GM23338 (cell line): Measurements from ENCODE around the gene ISOC2. TPM values are rescaled to one million over a fixed set of nuclear protein-coding genes. Genes with fewer than 3 reads are reported as not detected.

Experiments
- ATAC-seq: fragments of 200-7000 bp; cut with Tn5 transposase; 3 replicates; pipeline ENCODE4 v1.9.1; 2020
- DNase-seq: peaks from one replicate; pipeline ENCODE4 v3.0.0-alpha.2; 2015; ENCODE audit warnings: low spot score
- H2AFZ ChIP-seq: fragments of 200-600 bp; sonication (generic); 2 replicates; pipeline ENCODE4 v1.8.0; 2016; ENCODE audit warnings: antibody characterized with exemption, mild to moderate bottlenecking, moderate library complexity
- H3F3A ChIP-seq: fragments of 200-600 bp; sonication (generic); replicated peaks from 2 replicates; pipeline ENCODE4 v1.8.0; 2017; ENCODE audit warnings: antibody characterized with exemption, mixed run types, low read depth
- H3K27ac ChIP-seq: fragments of 200-600 bp; sonication (generic); 2 replicates; pipeline ENCODE4 v1.6.1; 2016; ENCODE audit warnings: low read depth
- H3K27me3 ChIP-seq: fragments of 200-600 bp; sonication (generic); 2 replicates; pipeline ENCODE4 v1.8.0; 2016; ENCODE audit warnings: mild to moderate bottlenecking, mixed run types, moderate library complexity; ENCODE audit not compliant: insufficient read depth
- H3K36me3 ChIP-seq: fragments of 200-600 bp; sonication (generic); 2 replicates; pipeline ENCODE4 v1.8.0; 2016; ENCODE audit warnings: mild to moderate bottlenecking; ENCODE audit not compliant: insufficient read depth
- H3K4me1 ChIP-seq: fragments of 200-600 bp; sonication (generic); 2 replicates; pipeline ENCODE4 v1.8.0; 2016; ENCODE audit warnings: mild to moderate bottlenecking, moderate library complexity; ENCODE audit not compliant: insufficient read depth
- H3K4me2 ChIP-seq: fragments of 200-600 bp; sonication (generic); 2 replicates; pipeline ENCODE4 v1.7.1; 2017; ENCODE audit warnings: mixed run types
- H3K4me3 ChIP-seq: fragments of 200-600 bp; sonication (generic); 2 replicates; pipeline ENCODE4 v1.6.1; 2016; ENCODE audit warnings: mixed run types
- H3K79me2 ChIP-seq: fragments of 200-600 bp; sonication (generic); replicated peaks from 2 replicates; pipeline ENCODE4 v1.8.0; 2017; ENCODE audit warnings: mild to moderate bottlenecking; ENCODE audit not compliant: insufficient read depth
- H3K9me2 ChIP-seq: fragments of 200-600 bp; sonication (generic); 2 replicates; pipeline ENCODE4 v1.8.0; 2017; ENCODE audit not compliant: insufficient read depth
- H4K20me1 ChIP-seq: fragments of 200-600 bp; sonication (generic); replicated peaks from 2 replicates; pipeline ENCODE4 v1.8.0; 2017; ENCODE audit warnings: mild to moderate bottlenecking; ENCODE audit not compliant: insufficient read depth
- H3K27ac Mint-ChIP-seq: 2 replicates; pipeline ENCODE4 v1.8.0; 2020; ENCODE audit warnings: inconsistent platforms, mild to moderate bottlenecking, moderate library complexity, mixed read lengths
- H3K27me3 Mint-ChIP-seq: 3 replicates; pipeline ENCODE4 v1.8.0; 2022; ENCODE audit warnings: low read depth, mild to moderate bottlenecking, moderate library complexity, mixed read lengths, inconsistent platforms; ENCODE audit not compliant: insufficient read depth, poor library complexity
- H3K36me3 Mint-ChIP-seq: 3 replicates; pipeline ENCODE4 v1.8.0; 2021; ENCODE audit warnings: low read depth, mild to moderate bottlenecking, inconsistent platforms, moderate library complexity, mixed read lengths
- H3K4me1 Mint-ChIP-seq: 3 replicates; pipeline ENCODE4 v1.8.0; 2020; ENCODE audit warnings: mild to moderate bottlenecking, inconsistent platforms, mixed read lengths
- H3K4me3 Mint-ChIP-seq: 3 replicates; pipeline ENCODE4 v1.8.0; 2021; ENCODE audit warnings: moderate library complexity, mild to moderate bottlenecking, inconsistent platforms, mixed read lengths
- H3K9me3 Mint-ChIP-seq: 3 replicates; pipeline ENCODE4 v1.8.0; 2020; ENCODE audit warnings: moderate library complexity, mild to moderate bottlenecking, inconsistent platforms, mixed read lengths
- CREB1 ChIP-seq: fragments of 250-450 bp; sonication (Bioruptor Pico); IDR thresholded peaks from 2 replicates; pipeline ENCODE4 v1.5.0; 2020; ENCODE audit warnings: low read depth, mild to moderate bottlenecking, moderate library complexity
- EZH2 ChIP-seq: fragments of 200-600 bp; sonication (generic); IDR thresholded peaks from one replicate; pipeline ENCODE4 v1.8.0; 2017; ENCODE audit warnings: antibody characterized with exemption, mild to moderate bottlenecking, low read depth; ENCODE audit not compliant: unreplicated experiment
- JUNB ChIP-seq: IDR thresholded peaks from one replicate; pipeline ENCODE4 v1.6.1; 2016; ENCODE audit warnings: antibody characterized with exemption; ENCODE audit not compliant: unreplicated experiment
- POLR2AphosphoS5 ChIP-seq: IDR thresholded peaks from 2 replicates; pipeline ENCODE4 v1.6.1; 2016; ENCODE audit warnings: antibody characterized with exemption, low read depth
- ZNF114 ChIP-seq: fragments of 250-450 bp; sonication (Bioruptor Pico); IDR thresholded peaks from 2 replicates; pipeline ENCODE4 v1.5.0; 2020; ENCODE audit warnings: mild to moderate bottlenecking, moderate library complexity
- polyA plus RNA-seq: library from polyadenylated mRNA; unstranded; fragments of >200 nt; fragmentation: Nextera tagmentation; extraction: Ambion mirVana; gene quantifications from 2 replicates; pipeline ENCODE4 v1.2.1, GENCODE V29; 2016
- total RNA-seq: library from RNA; depleted of rRNA; stranded (reverse); fragments of >200 nt; shearing (Covaris generic); gene quantifications from 2 replicates; pipeline ENCODE4 v1.2.3, GENCODE V29; 2014
- TF ChIP-seq, protein P1 (sequence below), 2 experiments: fragments of 200-600 bp in 1 of 2; sonication (generic) in 1 of 2; conservative IDR thresholded peaks; 2 replicates each; pipeline versions ENCODE4 v1.5.1 to v1.6.1; 2016 to 2017; ENCODE audit warnings: antibody characterized with exemption in 2 of 2, low read depth in 2 of 2, mild to moderate bottlenecking in 2 of 2, moderate library complexity in 1 of 2
- TF ChIP-seq, protein P2 (sequence below): IDR thresholded peaks from one replicate; pipeline ENCODE4 v1.6.1; 2018; ENCODE audit warnings: antibody characterized with exemption; ENCODE audit not compliant: unreplicated experiment

The ISOC2 gene
- total and polyA plus RNA-seq, 2 experiments from 2014 or later: 62.6 to 85.2 TPM

DNA sequence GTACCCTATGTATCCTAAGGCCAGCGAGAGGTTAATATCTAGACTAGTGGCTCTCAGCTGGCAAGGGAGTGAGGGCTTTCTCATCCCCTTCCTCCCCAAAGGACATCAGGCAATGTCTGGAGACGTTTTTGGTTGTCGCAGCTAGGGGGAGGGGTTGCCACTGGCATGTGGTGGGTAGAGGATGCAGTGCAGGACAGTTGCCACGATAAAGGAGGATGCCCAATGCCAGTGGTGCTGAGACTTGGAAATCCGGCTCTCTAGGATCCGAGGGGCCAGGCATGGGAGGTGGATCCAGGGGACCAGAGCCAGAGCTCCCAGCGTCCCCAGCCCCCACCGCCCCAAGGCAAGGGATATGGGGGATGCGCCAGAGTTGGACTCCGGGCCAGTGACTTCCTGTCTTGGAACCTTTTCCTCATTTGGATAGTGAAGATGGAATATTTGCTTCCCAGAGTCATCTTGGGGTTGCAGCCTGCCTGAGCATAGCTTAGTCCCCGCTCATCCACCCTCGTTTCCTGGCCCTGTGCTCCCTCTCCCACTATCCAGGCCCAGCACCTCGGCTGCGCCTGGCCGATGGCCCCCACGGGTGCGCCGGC is 31.7 kb upstream of the ISOC2 start:
- peaks cover 21% of the 10 kb centered on the region for H3K4me1 Mint-ChIP-seq
- Histone ChIP-seq H3F3A (no peaks in the 10 kb centered on the region), H3K4me3 (no peak overlapping the region), H3K4me1 (peaks cover 9% of the 10 kb centered on the region; the same call in 1 of the 2 replicates), H3K4me2 (no peak overlapping the region), H3K9me2 (no peaks in the 10 kb centered on the region), H4K20me1 (no peaks in the 10 kb centered on the region), H2AFZ (no peak overlapping the region; the same call in 1 of the 2 replicates), H3K36me3 (no peaks in the 10 kb centered on the region), H3K79me2 (no peaks in the 10 kb centered on the region), H3K27ac (no peak overlapping the region), H3K27me3 (no peaks in the 10 kb centered on the region)
- H3K9me3 Mint-ChIP-seq: no peaks in the 10 kb centered on the region; the same call in 1 of the 3 replicates
- H3K4me3 Mint-ChIP-seq: no peak overlapping the region
- ATAC-seq (no peak), DNase-seq (no peak)
- no peaks in the 10 kb centered on the region for H3K36me3 Mint-ChIP-seq
- TF ChIP-seq EZH2: no peak
- peaks cover 7% of the 10 kb centered on the region for H3K27me3 Mint-ChIP-seq
- no peak overlapping the region for H3K27ac Mint-ChIP-seq

DNA sequence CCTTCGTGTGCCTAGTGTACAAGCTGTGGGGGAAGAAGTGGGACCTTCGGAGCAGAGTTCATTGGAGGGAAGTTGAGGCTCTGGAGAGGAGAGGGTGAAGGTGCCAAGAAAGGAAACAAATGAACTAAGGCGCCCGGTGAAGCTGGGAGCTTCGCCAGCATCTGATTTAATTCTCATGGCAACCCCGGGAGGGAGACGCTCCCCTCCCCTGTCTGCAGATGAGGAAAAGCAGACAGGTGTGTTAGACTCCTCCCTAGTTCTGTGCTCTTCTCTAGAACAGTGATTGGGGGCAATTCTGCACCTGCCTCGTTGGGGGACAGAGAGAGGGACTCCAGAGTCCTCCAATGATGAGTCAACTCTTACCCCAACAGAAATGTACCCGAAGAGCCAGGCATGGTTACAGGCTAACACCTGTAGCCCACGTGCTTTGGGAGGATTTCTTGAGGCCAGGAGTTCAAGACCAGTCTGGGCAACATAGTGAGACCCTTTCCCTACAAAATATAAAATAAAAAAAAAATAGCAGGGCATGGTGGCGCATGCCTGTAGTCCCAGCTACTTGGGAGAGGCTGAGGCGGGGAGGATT is 31.0 kb upstream of the ISOC2 start:
- Histone ChIP-seq H3K27ac (no peak overlapping the region), H2AFZ (no peak overlapping the region), H3K27me3 (no peaks in the 10 kb centered on the region), H3K4me1 (peaks cover 14% of the 10 kb centered on the region; the same call in 1 of the 2 replicates), H4K20me1 (no peaks in the 10 kb centered on the region), H3K4me2 (no peak overlapping the region), H3F3A (peaks cover 4% of the 10 kb centered on the region), H3K4me3 (no peak overlapping the region), H3K79me2 (no peaks in the 10 kb centered on the region), H3K36me3 (no peaks in the 10 kb centered on the region), H3K9me2 (no peaks in the 10 kb centered on the region)
- TF ChIP-seq ZNF114 (CRISPR knock-in tag) (no peak), JUNB (no peak)
- Mint-ChIP-seq H3K9me3 (no peaks in the 10 kb centered on the region; the same call in 1 of the 3 replicates), H3K27me3 (peaks cover 7% of the 10 kb centered on the region), H3K36me3 (no peaks in the 10 kb centered on the region), H3K4me3 (no peak overlapping the region), H3K4me1 (peaks cover 25% of the 10 kb centered on the region), H3K27ac (no peak overlapping the region)
- DNase-seq (no peak), ATAC-seq (no peak)

DNA sequence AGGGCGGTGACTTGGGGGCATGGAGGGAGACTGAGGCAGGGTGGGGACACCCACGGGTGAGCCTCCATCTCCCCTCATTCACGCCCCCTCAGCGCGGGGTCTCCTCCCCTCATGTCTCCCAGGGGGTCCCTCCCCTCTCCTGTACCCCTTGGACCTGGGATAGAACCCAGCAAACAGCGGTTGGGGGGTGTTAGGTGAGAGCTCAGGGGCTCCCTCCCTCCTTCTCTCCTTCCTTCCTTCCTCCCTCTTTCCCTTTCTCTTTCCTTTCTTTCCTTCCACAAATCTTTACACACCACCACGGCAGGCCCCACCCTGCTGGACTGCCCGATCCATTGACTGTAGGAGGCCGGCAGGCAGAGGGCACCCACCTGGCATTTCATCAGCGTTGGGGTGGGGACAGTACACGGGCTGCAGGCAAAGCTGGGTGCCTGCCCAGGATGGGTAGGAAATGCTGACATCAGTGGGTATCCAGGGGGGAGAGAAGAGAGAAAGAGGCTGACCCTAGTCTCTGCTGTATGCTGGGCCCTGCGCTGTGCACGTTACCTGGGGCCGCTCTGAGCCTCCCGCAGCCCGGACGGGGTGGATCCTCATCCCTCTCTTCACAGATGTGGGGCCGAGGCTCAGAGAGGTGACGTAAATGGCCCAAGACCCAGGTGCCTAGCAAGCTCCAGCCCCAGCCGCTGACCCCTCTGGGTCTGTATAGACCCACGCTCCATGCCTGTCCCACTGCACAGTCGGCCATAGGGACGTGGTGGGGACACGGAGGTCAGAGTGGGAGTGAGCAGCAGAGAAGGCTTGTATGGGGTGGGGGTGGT is 30.3 kb upstream of the ISOC2 start:
- H3K27me3 Mint-ChIP-seq: peaks cover 11% of the 10 kb centered on the region
- H3K36me3 ChIP-seq: no peaks in the 10 kb centered on the region
- H3F3A ChIP-seq: peaks cover 10% of the 10 kb centered on the region
- H3K9me3 Mint-ChIP-seq: no peaks in the 10 kb centered on the region; the same call in 2 of the 3 replicates
- H3K4me1 ChIP-seq: peaks cover 17% of the 10 kb centered on the region; the same call in 1 of the 2 replicates
- no peak for TF ChIP-seq JUNB
- no peak for TF ChIP-seq POLR2AphosphoS5
- TF ChIP-seq, protein P1, sequence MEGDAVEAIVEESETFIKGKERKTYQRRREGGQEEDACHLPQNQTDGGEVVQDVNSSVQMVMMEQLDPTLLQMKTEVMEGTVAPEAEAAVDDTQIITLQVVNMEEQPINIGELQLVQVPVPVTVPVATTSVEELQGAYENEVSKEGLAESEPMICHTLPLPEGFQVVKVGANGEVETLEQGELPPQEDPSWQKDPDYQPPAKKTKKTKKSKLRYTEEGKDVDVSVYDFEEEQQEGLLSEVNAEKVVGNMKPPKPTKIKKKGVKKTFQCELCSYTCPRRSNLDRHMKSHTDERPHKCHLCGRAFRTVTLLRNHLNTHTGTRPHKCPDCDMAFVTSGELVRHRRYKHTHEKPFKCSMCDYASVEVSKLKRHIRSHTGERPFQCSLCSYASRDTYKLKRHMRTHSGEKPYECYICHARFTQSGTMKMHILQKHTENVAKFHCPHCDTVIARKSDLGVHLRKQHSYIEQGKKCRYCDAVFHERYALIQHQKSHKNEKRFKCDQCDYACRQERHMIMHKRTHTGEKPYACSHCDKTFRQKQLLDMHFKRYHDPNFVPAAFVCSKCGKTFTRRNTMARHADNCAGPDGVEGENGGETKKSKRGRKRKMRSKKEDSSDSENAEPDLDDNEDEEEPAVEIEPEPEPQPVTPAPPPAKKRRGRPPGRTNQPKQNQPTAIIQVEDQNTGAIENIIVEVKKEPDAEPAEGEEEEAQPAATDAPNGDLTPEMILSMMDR (conservative IDR thresholded peaks at IDR 0.05; ENCODE audit: low read depth in 2 of 2): no peak
- TF ChIP-seq, protein P2, sequence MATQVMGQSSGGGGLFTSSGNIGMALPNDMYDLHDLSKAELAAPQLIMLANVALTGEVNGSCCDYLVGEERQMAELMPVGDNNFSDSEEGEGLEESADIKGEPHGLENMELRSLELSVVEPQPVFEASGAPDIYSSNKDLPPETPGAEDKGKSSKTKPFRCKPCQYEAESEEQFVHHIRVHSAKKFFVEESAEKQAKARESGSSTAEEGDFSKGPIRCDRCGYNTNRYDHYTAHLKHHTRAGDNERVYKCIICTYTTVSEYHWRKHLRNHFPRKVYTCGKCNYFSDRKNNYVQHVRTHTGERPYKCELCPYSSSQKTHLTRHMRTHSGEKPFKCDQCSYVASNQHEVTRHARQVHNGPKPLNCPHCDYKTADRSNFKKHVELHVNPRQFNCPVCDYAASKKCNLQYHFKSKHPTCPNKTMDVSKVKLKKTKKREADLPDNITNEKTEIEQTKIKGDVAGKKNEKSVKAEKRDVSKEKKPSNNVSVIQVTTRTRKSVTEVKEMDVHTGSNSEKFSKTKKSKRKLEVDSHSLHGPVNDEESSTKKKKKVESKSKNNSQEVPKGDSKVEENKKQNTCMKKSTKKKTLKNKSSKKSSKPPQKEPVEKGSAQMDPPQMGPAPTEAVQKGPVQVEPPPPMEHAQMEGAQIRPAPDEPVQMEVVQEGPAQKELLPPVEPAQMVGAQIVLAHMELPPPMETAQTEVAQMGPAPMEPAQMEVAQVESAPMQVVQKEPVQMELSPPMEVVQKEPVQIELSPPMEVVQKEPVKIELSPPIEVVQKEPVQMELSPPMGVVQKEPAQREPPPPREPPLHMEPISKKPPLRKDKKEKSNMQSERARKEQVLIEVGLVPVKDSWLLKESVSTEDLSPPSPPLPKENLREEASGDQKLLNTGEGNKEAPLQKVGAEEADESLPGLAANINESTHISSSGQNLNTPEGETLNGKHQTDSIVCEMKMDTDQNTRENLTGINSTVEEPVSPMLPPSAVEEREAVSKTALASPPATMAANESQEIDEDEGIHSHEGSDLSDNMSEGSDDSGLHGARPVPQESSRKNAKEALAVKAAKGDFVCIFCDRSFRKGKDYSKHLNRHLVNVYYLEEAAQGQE: no peak
- no peak for TF ChIP-seq CREB1 (CRISPR knock-in tag)
- no peak overlapping the region for H3K4me2 ChIP-seq
- ATAC-seq (no peak), DNase-seq (no peak)
- no peaks in the 10 kb centered on the region for H4K20me1 ChIP-seq
- no peaks in the 10 kb centered on the region for H3K36me3 Mint-ChIP-seq
- no peaks in the 10 kb centered on the region for H3K9me2 ChIP-seq
- no peak overlapping the region for H3K4me3 ChIP-seq
- no peaks in the 10 kb centered on the region for H3K27me3 ChIP-seq
- no peak overlapping the region for H2AFZ ChIP-seq
- H3K27ac Mint-ChIP-seq: no peak overlapping the region
- H3K4me3 Mint-ChIP-seq: no peak overlapping the region; the same call in 2 of the 3 replicates
- H3K4me1 Mint-ChIP-seq: peaks cover 30% of the 10 kb centered on the region
- no peaks in the 10 kb centered on the region for H3K79me2 ChIP-seq
- H3K27ac ChIP-seq: no peak overlapping the region
